ACC112 (cell line): Measurements from ENCODE around the gene KLF7.

Experiments
- H2AFZ ChIP-seq: fragments of 200-600 bp; sonication (generic); one replicate; pipeline ENCODE4 v1.6.0; 2017; ENCODE audit warnings: antibody characterized with exemption, low read length; ENCODE audit not compliant: unreplicated experiment
- H3K27ac ChIP-seq: fragments of 200-600 bp; sonication (generic); 2 replicates; pipeline ENCODE4 v1.5.1; 2014; ENCODE audit warnings: low read depth, mild to moderate bottlenecking, antibody characterized with exemption, low read length, moderate library complexity
- H3K27me3 ChIP-seq: fragments of 200-600 bp; sonication (generic); 2 replicates; pipeline ENCODE4 v1.6.1; 2014; ENCODE audit warnings: mild to moderate bottlenecking, antibody characterized with exemption, low read length, moderate library complexity, mixed read lengths; ENCODE audit not compliant: insufficient read depth
- H3K36me3 ChIP-seq: fragments of 200-600 bp; sonication (generic); 2 replicates; pipeline ENCODE4 v1.6.1; 2016; ENCODE audit warnings: mild to moderate bottlenecking, antibody characterized with exemption, low read length, moderate library complexity, mixed read lengths; ENCODE audit not compliant: insufficient read depth
- H3K4me1 ChIP-seq: fragments of 200-600 bp; sonication (generic); one replicate; pipeline ENCODE4 v1.6.1; 2016; ENCODE audit warnings: low read length, mixed read lengths; ENCODE audit not compliant: insufficient read depth, unreplicated experiment, control insufficient read depth
- H3K4me3 ChIP-seq: fragments of 200-600 bp; sonication (generic); 2 replicates; pipeline ENCODE4 v1.5.1; 2014; ENCODE audit warnings: mild to moderate bottlenecking, low read depth, low read length
- H3K79me2 ChIP-seq: fragments of 200-600 bp; sonication (generic); one replicate; pipeline ENCODE4 v1.6.0; 2016; ENCODE audit warnings: low read length; ENCODE audit not compliant: control insufficient read depth, unreplicated experiment, insufficient read depth

The KLF7 gene

GRCh38 chr2:207128867-207129266 lies 36.9 kb downstream of the KLF7 start:
- no peak overlapping the region for H3K4me3 ChIP-seq
- H3K79me2 ChIP-seq, result peaks cover 99% of the 10 kb centered on the region
- H2AFZ ChIP-seq, result no peak overlapping the region
- H3K27ac ChIP-seq, result peak overlapping the region; percentile 63
- no peaks in the 10 kb centered on the region for H3K27me3 ChIP-seq
- H3K36me3 ChIP-seq, result peaks cover 35% of the 10 kb centered on the region
- H3K4me1 ChIP-seq, result peaks cover 87% of the 10 kb centered on the region

GRCh38 chr2:207126724-207127308 lies 38.9 kb downstream of the KLF7 start:
- no peak overlapping the region for H2AFZ ChIP-seq
- H3K27ac ChIP-seq, result peak overlapping the region; percentile 65
- peaks cover 45% of the 10 kb centered on the region for H3K36me3 ChIP-seq
- H3K79me2 ChIP-seq, result peaks cover 97% of the 10 kb centered on the region
- no peak overlapping the region for H3K4me3 ChIP-seq
- peaks cover 87% of the 10 kb centered on the region for H3K4me1 ChIP-seq
- no peaks in the 10 kb centered on the region for H3K27me3 ChIP-seq

GRCh38 chr2:207123776-207124391 lies 41.9 kb downstream of the KLF7 start:
- no peak overlapping the region for H2AFZ ChIP-seq
- H3K4me1 ChIP-seq, result peaks cover 76% of the 10 kb centered on the region
- no peak overlapping the region for H3K4me3 ChIP-seq
- peak overlapping the region; percentile 83; the same call in 1 of the 2 replicates for H3K27ac ChIP-seq
- H3K27me3 ChIP-seq, result no peaks in the 10 kb centered on the region
- peaks cover 50% of the 10 kb centered on the region for H3K36me3 ChIP-seq
- peaks cover 96% of the 10 kb centered on the region for H3K79me2 ChIP-seq

DNA sequence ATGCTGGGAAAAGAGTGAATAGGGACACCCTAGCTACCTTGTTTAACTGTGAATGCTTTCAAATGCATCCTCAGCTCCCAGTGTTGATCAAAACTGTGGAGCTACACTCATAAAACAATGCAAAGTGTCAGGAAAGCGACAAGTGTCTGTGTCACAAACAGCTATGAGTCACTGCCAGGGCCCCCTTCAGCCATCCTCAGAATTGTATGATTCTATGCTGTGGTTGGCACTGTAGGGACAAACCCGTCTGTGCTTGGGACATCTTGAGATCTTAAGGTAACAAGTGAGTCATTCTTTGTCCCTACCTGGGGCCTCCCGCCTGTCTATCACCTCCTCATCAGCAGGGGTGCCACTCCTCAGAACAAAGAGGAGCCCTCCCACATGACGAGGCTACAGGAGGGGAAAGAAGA lies 42.4 kb downstream of the KLF7 start:
- Histone ChIP-seq H2AFZ (no peak overlapping the region), H3K27me3 (no peaks in the 10 kb centered on the region), H3K4me3 (no peak overlapping the region), H3K79me2 (peaks cover 96% of the 10 kb centered on the region), H3K36me3 (peaks cover 47% of the 10 kb centered on the region), H3K4me1 (peaks cover 70% of the 10 kb centered on the region), H3K27ac (peak overlapping the region; percentile 83)

DNA sequence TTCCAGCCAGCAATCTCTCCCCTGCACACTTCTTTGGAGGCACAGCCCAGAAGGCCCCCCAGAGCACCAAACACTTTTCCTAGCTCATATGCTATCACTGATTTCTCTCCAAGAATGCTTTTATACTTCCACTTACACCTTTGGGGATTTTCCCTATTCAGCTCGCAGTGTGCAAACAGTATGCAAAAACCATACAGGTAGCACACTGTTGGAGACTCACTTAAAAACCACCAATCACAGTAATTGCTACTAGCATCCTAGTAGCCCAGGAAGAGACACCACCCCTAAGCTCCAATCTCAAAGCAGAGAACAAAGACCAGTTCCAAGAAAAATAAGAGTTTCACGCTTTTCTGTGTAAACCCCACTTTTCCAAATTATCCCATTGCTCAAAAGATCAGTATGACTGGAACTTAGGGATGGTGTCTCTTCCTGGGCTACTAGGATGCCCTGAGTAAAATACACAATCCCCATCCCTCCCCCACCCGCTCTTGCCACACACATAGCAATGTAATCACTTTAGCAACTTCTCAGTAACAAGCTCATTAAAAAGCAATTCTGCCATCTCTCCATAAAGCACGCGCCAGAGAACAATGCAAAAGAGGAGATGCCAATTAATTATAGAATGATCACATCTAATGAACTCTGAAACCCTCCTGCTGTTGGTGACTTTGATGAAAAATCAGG lies 43.0 kb downstream of the KLF7 start:
- peaks cover 43% of the 10 kb centered on the region for H3K36me3 ChIP-seq
- peak overlapping the region; percentile 83 for H3K27ac ChIP-seq
- no peak overlapping the region for H2AFZ ChIP-seq
- no peaks in the 10 kb centered on the region for H3K27me3 ChIP-seq
- H3K4me1 ChIP-seq, result peaks cover 67% of the 10 kb centered on the region
- no peak overlapping the region for H3K4me3 ChIP-seq
- peaks cover 96% of the 10 kb centered on the region for H3K79me2 ChIP-seq

DNA sequence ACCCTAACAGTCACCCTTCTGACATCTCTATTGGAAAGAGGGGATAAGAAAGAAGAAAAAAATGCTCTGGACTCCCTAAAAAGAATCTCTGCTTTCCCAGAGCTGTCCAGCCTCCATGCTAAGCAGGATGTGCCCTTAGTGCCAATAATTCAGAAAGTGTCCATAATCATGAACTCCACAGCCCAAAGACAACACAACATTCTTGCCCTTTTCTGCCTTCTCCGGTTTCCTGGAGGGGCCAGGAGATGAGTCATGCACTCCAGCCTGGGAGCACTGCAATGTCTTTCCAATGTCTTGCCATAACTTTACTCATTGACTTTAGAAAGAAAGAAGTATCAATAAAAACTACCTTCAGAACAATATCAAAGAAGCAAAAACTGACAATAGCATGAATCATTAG lies 44.0 kb downstream of the KLF7 start:
- Histone ChIP-seq H3K4me1 (peaks cover 59% of the 10 kb centered on the region), H3K27ac (peak overlapping the region; percentile 83)

GRCh38 chr2:207119048-207119447 lies 46.7 kb downstream of the KLF7 start:
- Histone ChIP-seq H3K4me3 (no peak overlapping the region), H2AFZ (no peak overlapping the region), H3K4me1 (peaks cover 42% of the 10 kb centered on the region), H3K36me3 (peaks cover 47% of the 10 kb centered on the region), H3K79me2 (peaks cover 94% of the 10 kb centered on the region), H3K27me3 (no peaks in the 10 kb centered on the region), H3K27ac (no peak overlapping the region)

More for the DNA sequence above, 44.0 kb downstream of the KLF7 start:
- Histone ChIP-seq H3K79me2 (peaks cover 96% of the 10 kb centered on the region), H3K27me3 (no peaks in the 10 kb centered on the region), H3K4me3 (peak overlapping the region; percentile 33; the same call in 1 of the 2 replicates), H2AFZ (no peak overlapping the region), H3K36me3 (peaks cover 46% of the 10 kb centered on the region)

DNA sequence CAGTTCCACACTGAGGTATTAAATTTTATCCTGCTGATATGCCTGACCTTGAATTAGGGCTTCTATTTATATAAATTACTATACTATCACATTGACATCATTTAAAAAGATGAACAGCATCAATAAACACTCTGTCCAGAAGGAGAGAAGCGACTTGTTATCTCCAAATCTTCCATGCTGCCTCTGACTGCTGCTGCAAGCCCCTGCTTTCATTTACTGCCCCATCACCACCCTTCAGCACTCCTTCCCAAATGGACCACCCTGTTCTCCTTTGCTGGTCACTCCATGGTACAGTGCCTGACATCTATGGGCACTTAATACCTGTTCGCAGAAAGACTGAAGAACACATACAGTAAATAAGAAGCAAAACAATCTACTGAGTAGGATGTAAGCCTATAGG lies 48.1 kb downstream of the KLF7 start:
- Histone ChIP-seq H3K4me1 (peaks cover 30% of the 10 kb centered on the region), H3K4me3 (no peak overlapping the region), H3K79me2 (peaks cover 94% of the 10 kb centered on the region), H3K36me3 (peaks cover 42% of the 10 kb centered on the region), H3K27ac (no peak overlapping the region), H2AFZ (no peak overlapping the region), H3K27me3 (no peaks in the 10 kb centered on the region)

GRCh38 chr2:207115715-207116364 lies 49.9 kb downstream of the KLF7 start:
- Histone ChIP-seq H3K27ac (no peak overlapping the region), H3K27me3 (no peaks in the 10 kb centered on the region), H3K79me2 (peaks cover 97% of the 10 kb centered on the region), H3K4me3 (no peak overlapping the region), H3K4me1 (peaks cover 12% of the 10 kb centered on the region), H3K36me3 (peaks cover 40% of the 10 kb centered on the region), H2AFZ (no peak overlapping the region)

DNA sequence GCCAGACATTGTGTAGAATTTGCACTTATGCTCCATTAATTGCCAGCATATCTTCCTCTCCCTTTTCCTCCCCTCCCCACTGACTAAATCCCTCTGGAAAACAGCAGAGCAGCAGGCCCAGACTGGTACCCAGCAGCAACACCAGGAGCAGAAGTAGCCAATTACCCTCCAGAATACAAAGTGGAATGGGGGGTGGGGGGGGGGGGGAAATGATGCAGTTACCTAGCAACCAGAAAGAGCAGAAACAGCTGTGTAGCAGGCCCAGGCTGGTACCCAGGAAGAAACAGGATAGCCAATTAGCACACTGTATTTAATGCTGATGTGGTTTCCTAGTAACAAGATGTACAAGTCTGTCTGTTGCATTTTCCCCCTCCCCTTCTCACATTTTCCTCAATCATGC lies 52.3 kb downstream of the KLF7 start:
- Histone ChIP-seq H3K79me2 (peaks cover 98% of the 10 kb centered on the region), H3K4me3 (no peak overlapping the region), H3K27ac (no peak overlapping the region), H3K27me3 (no peaks in the 10 kb centered on the region), H3K36me3 (peaks cover 49% of the 10 kb centered on the region), H2AFZ (no peak overlapping the region), H3K4me1 (peaks cover 6% of the 10 kb centered on the region)
